Endothelial cell of umbilical vein (primary cell): ENCODE results near the gene NCK1. TPM values are rescaled to one million over a fixed set of nuclear protein-coding genes. Genes with fewer than 3 reads are reported as not detected.

Experiments
- BruUV-seq: library from RNA; stranded (reverse); fragments of 400-500 nt; replicated peaks from 2 replicates; lab custom pipeline; 2021; lab: Mats Ljungman, UMichigan
- CTCF ChIA-PET: fragments of 300-600, 350-600 bp; sonication (Branson Sonifier 250); formaldehyde crosslinking; loops from one replicate; lab custom pipeline; 2021; ENCODE audit warnings: antibody characterized with exemption, inconsistent platforms; lab: Charles Lee
- POLR2A ChIA-PET: fragments of 300-600, 350-600 bp; sonication (Branson Sonifier 250); formaldehyde crosslinking; loops from one replicate; lab custom pipeline; 2021; ENCODE audit warnings: antibody characterized with exemption, inconsistent platforms; lab: Charles Lee
- DNase-seq: peaks from one replicate; pipeline ENCODE4 v3.0.0-alpha.2; 2011; ENCODE audit warnings: low read depth, low spot score
- FAIRE-seq: peaks from 2 replicates; lab custom pipeline; 2011; peaks lifted over from hg19 to GRCh38; lab: Jason Lieb, UNC
- H2AFZ ChIP-seq: 2 replicates; pipeline ENCODE4 v1.6.0; 2012; ENCODE audit warnings: low read depth, low read length, control low read depth, inconsistent platforms
- H3K27ac ChIP-seq: 2 replicates; pipeline ENCODE4 v1.5.1; 2011; ENCODE audit warnings: low read depth, mild to moderate bottlenecking, control low read depth, low read length, moderate library complexity; ENCODE audit not compliant: insufficient read depth
- H3K27me3 ChIP-seq, 2 experiments: 2 replicates each; pipeline versions ENCODE4 v1.6.0 to v1.6.1; 2011; ENCODE audit warnings: low read length in 2 of 2, mixed read lengths in 1 of 2; ENCODE audit not compliant: control insufficient read depth in 2 of 2, insufficient read depth in 2 of 2
- H3K36me3 ChIP-seq, 2 experiments: 2 replicates in 1 of 2; 3 replicates in 1 of 2; pipeline ENCODE4 v1.5.1; 2011; ENCODE audit warnings: low read length in 2 of 2, mild to moderate bottlenecking in 1 of 2, moderate library complexity in 1 of 2; ENCODE audit not compliant: control insufficient read depth in 2 of 2, insufficient read depth in 2 of 2; ENCODE audit errors: extremely low read depth in 1 of 2
- H3K4me1 ChIP-seq: 3 replicates; pipeline ENCODE4 v1.5.1; 2011; ENCODE audit warnings: mild to moderate bottlenecking, low read length; ENCODE audit not compliant: control insufficient read depth, insufficient read depth; ENCODE audit errors: extremely low read depth
- H3K4me2 ChIP-seq: 2 replicates; pipeline ENCODE4 v1.6.1; 2011; ENCODE audit warnings: low read length, control low read depth, mixed read lengths; ENCODE audit not compliant: insufficient read depth
- H3K4me3 ChIP-seq, 3 experiments: fragments of 200-600 bp in 1 of 3; sonication (generic), shearing (Covaris generic) in 1 of 3; replicated peaks in 1 of 3; 2 replicates each; pipeline ENCODE4 v1.5.1; 2011 to 2016; ENCODE audit warnings: control low read depth in 3 of 3, low read length in 3 of 3, mild to moderate bottlenecking in 2 of 3, inconsistent platforms in 1 of 3, low read depth in 1 of 3, moderate library complexity in 1 of 3; ENCODE audit not compliant: insufficient read depth in 1 of 3
- H3K79me2 ChIP-seq: 2 replicates; pipeline ENCODE4 v1.6.0; 2012; ENCODE audit warnings: low read length, inconsistent platforms; ENCODE audit not compliant: control insufficient read depth, insufficient read depth
- H3K9ac ChIP-seq: replicated peaks from 2 replicates; pipeline ENCODE3; 2011; ENCODE audit warnings: low read length, control low read depth; ENCODE audit not compliant: insufficient read depth; ENCODE audit errors: extremely low read depth
- H3K9me1 ChIP-seq: replicated peaks from 3 replicates; pipeline ENCODE4 v1.6.0; 2011; ENCODE audit warnings: mild to moderate bottlenecking, low read length; ENCODE audit not compliant: control insufficient read depth, insufficient read depth; ENCODE audit errors: extremely low read depth
- H3K9me3 ChIP-seq: replicated peaks from 2 replicates; pipeline ENCODE4 v1.5.1; 2012; ENCODE audit warnings: low read length, inconsistent platforms; ENCODE audit not compliant: control insufficient read depth, insufficient read depth
- H4K20me1 ChIP-seq: replicated peaks from 2 replicates; pipeline ENCODE3; 2011; ENCODE audit warnings: mild to moderate bottlenecking, low read length; ENCODE audit not compliant: control insufficient read depth, insufficient read depth; ENCODE audit errors: extremely low read depth
- CTCF ChIP-seq, 2 donors: IDR thresholded peaks; 1 replicate in 1 of 2; 2 replicates in 1 of 2; pipeline ENCODE4 v1.5.1; 2011; ENCODE audit warnings: low read length in 2 of 2, mild to moderate bottlenecking in 2 of 2, moderate library complexity in 2 of 2, control low read depth in 1 of 2, inconsistent platforms in 1 of 2, low read depth in 1 of 2; ENCODE audit not compliant: insufficient read depth in 1 of 2; ENCODE audit errors: extremely low read depth in 1 of 2
- EZH2 ChIP-seq: IDR thresholded peaks from 2 replicates; pipeline ENCODE4 v1.6.1; 2012; ENCODE audit warnings: borderline replicate concordance, low read depth, mild to moderate bottlenecking, moderate library complexity, low read length, inconsistent platforms; ENCODE audit not compliant: severe bottlenecking
- FOS ChIP-seq: IDR thresholded peaks from 2 replicates; pipeline ENCODE4 v1.6.1; 2011; ENCODE audit warnings: mild to moderate bottlenecking, low read length, moderate library complexity, borderline replicate concordance; ENCODE audit not compliant: insufficient read depth
- GATA2 ChIP-seq: IDR thresholded peaks from 2 replicates; pipeline ENCODE4 v1.7.0; 2011; ENCODE audit warnings: low read depth, mild to moderate bottlenecking, moderate library complexity, mixed read lengths, low read length; ENCODE audit not compliant: insufficient read length, insufficient read depth
- MAX ChIP-seq: IDR thresholded peaks from 2 replicates; pipeline ENCODE4 v1.6.1; 2011; ENCODE audit not compliant: insufficient read depth, insufficient read length
- POLR2A ChIP-seq: IDR thresholded peaks from 2 replicates; pipeline ENCODE4 v1.6.1; 2012; ENCODE audit warnings: low read depth, mild to moderate bottlenecking, control low read depth, low read length
- POLR2AphosphoS5 ChIP-seq: IDR thresholded peaks from 2 replicates; pipeline ENCODE4 v1.6.1; 2012; ENCODE audit warnings: low read depth, mild to moderate bottlenecking, control low read depth, low read length, moderate library complexity; ENCODE audit not compliant: insufficient read depth
- dilution Hi-C: fragments of 300-500 bp; cut with MboI; formaldehyde crosslinking; loops from one replicate; pipeline ENCODE4 v1.15.0; 2019; ENCODE audit warnings: low sequenced_read_pairs; ENCODE audit not compliant: extremely low pct_ligation_motif_present
- intact Hi-C: fragments of 100-400 bp; cut with micrococcal nuclease; formaldehyde crosslinking; loops from one replicate; pipeline ENCODE4 v1.10.0; 2022
- polyA plus RNA-seq, 4 experiments: library from polyadenylated mRNA; depleted of rRNA in 3 of 4; stranded (reverse) in 3 of 4; unstranded in 1 of 4; fragments of >200 nt; gene quantifications; 2 replicates each; pipeline versions ENCODE4 v1.2.1 to v1.2.3, GENCODE V29; 2011 to 2012; ENCODE audit warnings: missing spikeins in 1 of 4
- total RNA-seq: library from RNA; stranded (reverse); gene quantifications from 2 replicates; pipeline ENCODE4 v1.2.3, GENCODE V29; 2021

Gene NCK1
- total and polyA plus RNA-seq, 2 donors (not counting 3 experiments of a cell fraction or from before 2014, with no cell fraction given), result 19.3 to 52.2 TPM

DNA sequence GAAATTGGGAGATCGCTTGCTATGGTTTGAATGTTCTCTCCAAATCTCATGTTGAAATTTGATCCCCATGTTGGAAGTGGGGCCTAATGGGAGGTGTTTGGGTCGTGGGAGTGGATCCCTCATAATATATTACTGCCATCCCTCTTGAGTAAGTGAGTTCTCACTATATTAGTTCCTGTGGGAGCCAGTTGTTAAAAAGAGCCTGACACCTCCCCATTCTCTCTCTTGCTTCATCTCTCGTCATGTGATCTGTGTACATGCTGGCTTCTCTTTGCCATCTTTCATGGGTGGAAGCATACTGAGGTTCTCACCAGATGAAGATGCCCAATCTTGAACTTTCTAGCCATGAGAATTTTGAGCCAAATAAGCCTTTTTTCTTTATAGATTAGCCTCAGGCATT is 52.7 kb downstream of the NCK1 start:
- no peaks in the 10 kb centered on the region for H3K36me3 ChIP-seq
- no peak overlapping the region for H2AFZ ChIP-seq
- ChIA-PET CTCF (no interaction called here), POLR2A (no interaction called here)
- intact Hi-C loops, result no loop called here
- no peak overlapping the region for H3K4me3 ChIP-seq
- no peak for FAIRE-seq
- H3K27me3 ChIP-seq, result no peaks in the 10 kb centered on the region
- H3K79me2 ChIP-seq, result peaks cover 85% of the 10 kb centered on the region
- no peaks in the 10 kb centered on the region for H4K20me1 ChIP-seq
- dilution Hi-C loops, result no loop called here
- no peak overlapping the region for H3K27ac ChIP-seq
- no peaks in the 10 kb centered on the region for H3K9me3 ChIP-seq
- no peaks in the 10 kb centered on the region for H3K9me1 ChIP-seq
- no peak overlapping the region for H3K4me2 ChIP-seq
- no TSS peak for BruUV-seq
- no peak for DNase-seq
- H3K4me1 ChIP-seq, result peaks cover 25% of the 10 kb centered on the region
- TF ChIP-seq EZH2, result no peak
- TF ChIP-seq FOS, result no peak
- no peak for TF ChIP-seq CTCF (IDR thresholded peaks at IDR 0.05; ENCODE audit: extremely low read depth in 1 of 2, insufficient read depth in 1 of 2, low read depth in 1 of 2, low read length in 2 of 2)
- no peak for TF ChIP-seq POLR2A
- TF ChIP-seq MAX, result no peak
- no peak for TF ChIP-seq POLR2AphosphoS5
- no peak overlapping the region for H3K9ac ChIP-seq

DNA sequence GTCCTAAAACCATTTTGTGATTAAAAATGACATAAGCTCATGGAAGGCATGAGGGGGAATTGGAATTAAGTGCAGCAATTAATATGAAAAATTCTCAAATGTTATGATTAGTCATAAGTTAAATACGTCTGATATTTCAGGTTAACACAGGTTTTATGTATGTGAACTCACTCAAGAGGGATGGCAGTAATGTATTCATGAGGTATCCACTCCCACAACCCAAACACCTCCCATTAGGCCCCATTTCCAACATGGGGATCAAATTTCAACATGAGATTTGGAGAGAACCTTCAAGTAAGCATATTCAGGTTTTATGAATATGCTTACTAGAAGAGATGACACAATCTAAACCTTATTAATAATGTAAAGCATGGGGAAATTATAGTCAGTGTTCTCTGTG is 54.2 kb downstream of the NCK1 start:
- DNase-seq (no peak), FAIRE-seq (no peak)
- intact Hi-C loops, result no loop called here
- Histone ChIP-seq H2AFZ (no peak overlapping the region), H3K27ac (no peak overlapping the region), H3K36me3 (no peaks in the 10 kb centered on the region), H3K79me2 (peaks cover 80% of the 10 kb centered on the region), H3K4me2 (no peak overlapping the region), H3K9ac (no peak overlapping the region), H4K20me1 (no peaks in the 10 kb centered on the region), H3K9me3 (no peaks in the 10 kb centered on the region), H3K27me3 (no peaks in the 10 kb centered on the region), H3K9me1 (no peaks in the 10 kb centered on the region), H3K4me1 (peaks cover 32% of the 10 kb centered on the region), H3K4me3 (no peak overlapping the region)
- dilution Hi-C loops, result no loop called here
- POLR2A ChIA-PET, result no interaction called here
- TF ChIP-seq FOS, result no peak
- no peak for TF ChIP-seq GATA2
- no TSS peak for BruUV-seq
- CTCF ChIA-PET, result interaction anchor here (1.2 kb wide), 1 partner anchor 39 kb away, joined by 3 read pairs; no protein-coding TSS in a partner anchor
